Measurements from ENCODE around the gene TAS1R2.

TAS1R2 gene

GRCh38 chr1:18874036-18874435 is 14.6 kb upstream of the TAS1R2 start:
- no peak for TF ChIP-seq MAX (IDR thresholded peaks at IDR 0.05)
- TF ChIP-seq RAD21 (IDR thresholded peaks at IDR 0.05; ENCODE audit: low read depth): no peak
- no peak for TF ChIP-seq YY1 (IDR thresholded peaks at IDR 0.05; ENCODE audit: low read depth)
- no peak for TF ChIP-seq EP300 (IDR thresholded peaks at IDR 0.05; ENCODE audit: borderline replicate concordance)
- no peak for TF ChIP-seq TEAD4 (IDR thresholded peaks at IDR 0.05)
- no peak for TF ChIP-seq CREB1 (IDR thresholded peaks at IDR 0.05; ENCODE audit: low read depth)
- no peak for TF ChIP-seq ZBTB7A (IDR thresholded peaks at IDR 0.05; ENCODE audit: low read depth)
- TF ChIP-seq USF1 (IDR thresholded peaks at IDR 0.05): no peak
- no peak for TF ChIP-seq REST (IDR thresholded peaks at IDR 0.05; ENCODE audit: low read depth)
- TF ChIP-seq TCF12 (IDR thresholded peaks at IDR 0.05; ENCODE audit: low read depth): no peak
- TF ChIP-seq NFIC (IDR thresholded peaks at IDR 0.05): no peak
- no peak for TF ChIP-seq EGR1 (IDR thresholded peaks at IDR 0.05)
- no peak for TF ChIP-seq FOXM1 (IDR thresholded peaks at IDR 0.05; ENCODE audit: borderline replicate concordance, low read depth)
- no peak for TF ChIP-seq CEBPB (IDR thresholded peaks at IDR 0.05)
- no peak for TF ChIP-seq TAF1 (IDR thresholded peaks at IDR 0.05; ENCODE audit: low read depth)

- TF ChIP-seq FOXM1 (IDR thresholded peaks at IDR 0.05; ENCODE audit: borderline replicate concordance, low read depth): no peak
- TF ChIP-seq CREB1 (IDR thresholded peaks at IDR 0.05; ENCODE audit: low read depth): no peak
- no peak for TF ChIP-seq TCF12 (IDR thresholded peaks at IDR 0.05; ENCODE audit: low read depth)
- TF ChIP-seq EGR1 (IDR thresholded peaks at IDR 0.05): no peak
- TF ChIP-seq MAX (IDR thresholded peaks at IDR 0.05): no peak
- no peak for TF ChIP-seq RAD21 (IDR thresholded peaks at IDR 0.05; ENCODE audit: low read depth)
- no peak for TF ChIP-seq EP300 (IDR thresholded peaks at IDR 0.05; ENCODE audit: borderline replicate concordance)
- no peak for TF ChIP-seq CEBPB (IDR thresholded peaks at IDR 0.05)
- no peak for TF ChIP-seq TAF1 (IDR thresholded peaks at IDR 0.05; ENCODE audit: low read depth)
- TF ChIP-seq ZBTB7A (IDR thresholded peaks at IDR 0.05; ENCODE audit: low read depth): no peak
- TF ChIP-seq REST (IDR thresholded peaks at IDR 0.05; ENCODE audit: low read depth): no peak
- TF ChIP-seq NFIC (IDR thresholded peaks at IDR 0.05): no peak
- no peak for TF ChIP-seq YY1 (IDR thresholded peaks at IDR 0.05; ENCODE audit: low read depth)
- no peak for TF ChIP-seq TEAD4 (IDR thresholded peaks at IDR 0.05)
Observed at GRCh38 chr1:18872071-18872611, 12.7 kb upstream of the TAS1R2 start.

- TF ChIP-seq USF1 (IDR thresholded peaks at IDR 0.05) (no peak), TCF12 (IDR thresholded peaks at IDR 0.05; ENCODE audit: low read depth) (no peak), MAX (IDR thresholded peaks at IDR 0.05) (no peak), CEBPB (IDR thresholded peaks at IDR 0.05) (no peak), REST (IDR thresholded peaks at IDR 0.05; ENCODE audit: low read depth) (no peak), TAF1 (IDR thresholded peaks at IDR 0.05; ENCODE audit: low read depth) (no peak), NFIC (IDR thresholded peaks at IDR 0.05) (no peak), FOXM1 (IDR thresholded peaks at IDR 0.05; ENCODE audit: borderline replicate concordance, low read depth) (no peak), YY1 (IDR thresholded peaks at IDR 0.05; ENCODE audit: low read depth) (no peak), EGR1 (IDR thresholded peaks at IDR 0.05) (no peak)
Observed at GRCh38 chr1:18871401-18872070, 12.1 kb upstream of the TAS1R2 start.

GRCh38 chr1:18870957-18871356 is 11.5 kb upstream of the TAS1R2 start:
- TF ChIP-seq TAF1 (IDR thresholded peaks at IDR 0.05; ENCODE audit: low read depth): no peak
- TF ChIP-seq CREB1 (IDR thresholded peaks at IDR 0.05; ENCODE audit: low read depth): no peak
- no peak for TF ChIP-seq TEAD4 (IDR thresholded peaks at IDR 0.05)
- TF ChIP-seq EP300 (IDR thresholded peaks at IDR 0.05; ENCODE audit: borderline replicate concordance): no peak
- no peak for TF ChIP-seq TCF12 (IDR thresholded peaks at IDR 0.05; ENCODE audit: low read depth)
- no peak for TF ChIP-seq USF1 (IDR thresholded peaks at IDR 0.05)
- TF ChIP-seq EGR1 (IDR thresholded peaks at IDR 0.05): no peak
- no peak for TF ChIP-seq RAD21 (IDR thresholded peaks at IDR 0.05; ENCODE audit: low read depth)
- TF ChIP-seq YY1 (IDR thresholded peaks at IDR 0.05; ENCODE audit: low read depth): no peak
- no peak for TF ChIP-seq MAX (IDR thresholded peaks at IDR 0.05)
- TF ChIP-seq FOXM1 (IDR thresholded peaks at IDR 0.05; ENCODE audit: borderline replicate concordance, low read depth): no peak
- no peak for TF ChIP-seq REST (IDR thresholded peaks at IDR 0.05; ENCODE audit: low read depth)
- no peak for TF ChIP-seq NFIC (IDR thresholded peaks at IDR 0.05)
- no peak for TF ChIP-seq ZBTB7A (IDR thresholded peaks at IDR 0.05; ENCODE audit: low read depth)
